ENCODE results near the gene ZNF256. TPM values are rescaled to one million over a fixed set of nuclear protein-coding genes. Genes with fewer than 3 reads are reported as not detected.

ZNF256 gene
- total RNA-seq, 1 donor from 2014 or later: 1.5 TPM

GRCh38 chr19:57954996-57955395 is 7.5 kb upstream of the ZNF256 start:
- DNase-seq (ENCODE audit: low read depth): no peak
- no peak overlapping the region for H3K4me3 ChIP-seq (ENCODE audit: low read depth, low read length)
- TF ChIP-seq CTCF (conservative IDR thresholded peaks at IDR 0.05; ENCODE audit: low read depth, low read length): no peak

- DNase-seq (ENCODE audit: low read depth): no peak
- no peak for TF ChIP-seq CTCF (conservative IDR thresholded peaks at IDR 0.05; ENCODE audit: low read depth, low read length)
- no peak overlapping the region for H3K4me3 ChIP-seq (ENCODE audit: low read depth, low read length)
Measured at GRCh38 chr19:57949702-57950101, 2.2 kb upstream of the ZNF256 start.

GRCh38 chr19:57949296-57949695 is 1.8 kb upstream of the ZNF256 start:
- no peak overlapping the region for H3K4me3 ChIP-seq (ENCODE audit: low read depth, low read length)
- DNase-seq (ENCODE audit: low read depth): no peak
- no peak for TF ChIP-seq CTCF (conservative IDR thresholded peaks at IDR 0.05; ENCODE audit: low read depth, low read length)

GRCh38 chr19:57947088-57947418 is 453 bp downstream of the ZNF256 start:
- H3K4me3 ChIP-seq (ENCODE audit: low read depth, low read length): peak overlapping the region; percentile 93
- DNase-seq (ENCODE audit: low read depth): no peak
- no peak for TF ChIP-seq CTCF (conservative IDR thresholded peaks at IDR 0.05; ENCODE audit: low read depth, low read length)

- DNase-seq (ENCODE audit: low read depth): no peak
- TF ChIP-seq CTCF (conservative IDR thresholded peaks at IDR 0.05; ENCODE audit: low read depth, low read length): no peak
- peak overlapping the region; percentile 93 for H3K4me3 ChIP-seq (ENCODE audit: low read depth, low read length)
Measured at GRCh38 chr19:57946316-57946715, 1.2 kb downstream of the ZNF256 start.

GRCh38 chr19:57941593-57941992 is 5.9 kb downstream of the ZNF256 start:
- no peak overlapping the region for H3K4me3 ChIP-seq (ENCODE audit: low read depth, low read length)
- no peak for DNase-seq (ENCODE audit: low read depth)
- TF ChIP-seq CTCF (conservative IDR thresholded peaks at IDR 0.05; ENCODE audit: low read depth, low read length): no peak

- no peak for TF ChIP-seq CTCF (conservative IDR thresholded peaks at IDR 0.05; ENCODE audit: low read depth, low read length)
- H3K4me3 ChIP-seq (ENCODE audit: low read depth, low read length): no peak overlapping the region
- DNase-seq (ENCODE audit: low read depth): no peak
Measured at GRCh38 chr19:57935731-57936130, 11.8 kb downstream of the ZNF256 start.
